Superior temporal gyrus (tissue), 1 donor: ENCODE results near the gene SLC27A4.

ENCODE experiments used
- DNase-seq: peaks from one replicate; pipeline ENCODE4 v3.0.0-alpha.2; 2016; ENCODE audit errors: extremely low spot score

The SLC27A4 gene

GRCh38 chr9:128391956-128392301, 51.6 kb downstream of the SLC27A4 start:
- no peak for DNase-seq

DNA sequence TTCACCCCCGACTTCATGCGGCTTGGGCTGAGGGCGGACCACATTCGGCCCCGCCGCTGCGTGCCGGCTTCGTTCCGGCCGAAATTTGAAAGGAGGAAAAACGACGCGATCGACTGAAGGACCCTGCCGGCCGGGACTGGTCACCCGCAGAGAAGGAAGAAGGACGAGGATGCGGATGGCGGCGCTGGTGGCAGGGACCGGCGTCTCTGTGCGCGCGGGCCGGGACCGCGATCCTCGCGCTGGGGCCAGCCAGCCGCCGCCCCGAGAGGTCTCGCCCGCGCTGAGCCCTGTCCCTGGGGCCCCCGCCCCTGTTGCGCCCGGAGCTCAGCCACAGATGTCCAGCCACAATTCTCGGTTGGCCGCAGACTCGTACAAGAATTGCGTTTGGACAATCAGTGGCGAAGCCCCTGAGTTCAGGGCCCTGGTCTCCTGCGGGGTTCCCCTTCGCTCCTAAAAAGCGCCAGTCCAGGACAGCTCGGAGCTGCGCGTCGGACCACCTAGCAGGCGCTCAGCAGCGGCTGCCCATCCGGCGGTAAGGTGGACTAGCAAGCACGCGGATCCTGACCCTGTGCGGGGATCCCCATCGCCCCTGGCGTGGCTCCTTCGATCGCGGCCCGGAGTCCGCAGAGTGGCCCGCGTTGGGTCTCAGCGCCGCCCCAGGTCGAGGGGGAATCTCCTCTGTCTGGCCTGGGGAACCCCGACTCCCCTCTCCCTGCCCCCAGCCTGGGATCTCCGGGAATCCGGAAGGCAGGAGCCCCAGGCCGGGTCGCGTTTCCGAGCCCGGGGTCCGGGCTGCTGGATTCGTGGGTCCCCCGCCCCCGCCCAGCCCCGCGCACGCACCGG, 52.2 kb downstream of the SLC27A4 start:
- DNase-seq: peak; percentile 9

DNA sequence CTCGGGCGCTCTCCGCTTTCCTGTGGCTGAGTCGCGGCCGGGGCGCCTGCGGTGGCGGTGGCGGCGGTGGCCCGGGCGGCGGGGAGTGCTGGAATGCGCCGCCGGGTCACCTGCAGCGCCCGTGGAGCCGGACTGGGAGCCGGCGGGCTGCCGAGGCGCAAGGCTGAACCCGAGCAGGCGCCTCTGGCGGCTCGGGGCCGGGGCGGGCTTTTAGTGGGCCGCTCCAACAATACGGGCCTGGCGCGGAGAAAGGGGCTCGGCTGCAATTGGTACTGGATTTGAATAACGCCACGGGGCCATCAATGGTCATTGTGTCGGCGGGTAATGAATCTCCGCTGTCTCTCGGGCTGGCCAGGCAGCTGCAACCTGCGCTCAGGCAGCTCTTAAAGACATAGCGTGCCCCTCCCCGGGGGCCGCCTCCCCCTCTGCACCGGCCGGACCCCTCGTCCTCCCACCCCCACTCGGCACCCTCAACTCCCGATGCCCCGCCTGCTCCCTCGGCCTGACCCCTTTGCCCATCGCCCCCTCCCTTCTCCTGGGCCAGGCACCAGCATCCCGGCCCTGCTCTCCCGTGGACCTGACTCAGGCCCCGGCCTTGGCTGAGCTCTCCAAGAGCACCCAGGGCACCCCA, 52.9 kb downstream of the SLC27A4 start:
- peak; percentile 90 for DNase-seq

- no peak for DNase-seq
These were observed 53.6 kb downstream of the SLC27A4 start for GRCh38 chr9:128393970-128394369.

GRCh38 chr9:128394379-128395168, 54.2 kb downstream of the SLC27A4 start:
- DNase-seq: peak; percentile 80

DNA sequence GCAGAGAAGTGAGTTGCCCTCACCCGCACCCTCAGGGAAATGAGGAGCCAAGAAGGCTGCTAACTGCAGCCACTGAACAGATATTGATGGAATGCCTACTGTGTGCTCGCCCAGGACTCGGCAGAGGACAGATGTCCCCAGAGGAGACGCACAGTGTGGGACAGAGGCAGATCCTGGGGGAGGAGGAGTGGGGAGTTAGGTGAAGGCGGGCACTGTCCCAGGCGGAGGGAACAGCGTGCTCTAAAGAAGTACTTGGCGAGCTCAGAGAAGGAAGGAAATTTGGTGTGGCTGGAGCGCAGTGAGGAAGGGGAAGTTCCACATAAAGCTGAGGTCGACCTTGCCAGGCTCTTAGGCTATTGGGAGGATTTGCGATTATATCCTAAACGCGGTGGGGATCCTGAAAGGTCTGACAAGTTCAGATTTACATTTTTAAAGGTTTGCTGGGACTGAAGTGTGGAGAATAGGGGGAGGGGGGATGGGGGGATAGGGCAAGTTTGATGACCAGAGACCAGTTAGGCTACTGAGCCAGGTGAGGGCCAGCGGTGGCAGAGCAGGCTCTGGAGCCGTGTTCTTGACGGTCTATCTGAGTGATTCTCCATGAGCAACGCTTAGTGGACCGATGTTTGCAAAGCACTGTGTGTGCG, 56.8 kb downstream of the SLC27A4 start:
- no peak for DNase-seq

- peak; percentile 23 for DNase-seq
These were observed 57.5 kb downstream of the SLC27A4 start for GRCh38 chr9:128397831-128398230.

- no peak for DNase-seq
These were observed 59.5 kb downstream of the SLC27A4 start for GRCh38 chr9:128399861-128400260.

- no peak for DNase-seq
These were observed 64.2 kb downstream of the SLC27A4 start for GRCh38 chr9:128404560-128404959.

GRCh38 chr9:128405077-128405779, 64.9 kb downstream of the SLC27A4 start:
- peak; percentile 38 for DNase-seq

GRCh38 chr9:128405780-128406171, 65.4 kb downstream of the SLC27A4 start:
- no peak for DNase-seq

GRCh38 chr9:128406848-128407391, 66.6 kb downstream of the SLC27A4 start:
- peak; percentile 37 for DNase-seq

DNA sequence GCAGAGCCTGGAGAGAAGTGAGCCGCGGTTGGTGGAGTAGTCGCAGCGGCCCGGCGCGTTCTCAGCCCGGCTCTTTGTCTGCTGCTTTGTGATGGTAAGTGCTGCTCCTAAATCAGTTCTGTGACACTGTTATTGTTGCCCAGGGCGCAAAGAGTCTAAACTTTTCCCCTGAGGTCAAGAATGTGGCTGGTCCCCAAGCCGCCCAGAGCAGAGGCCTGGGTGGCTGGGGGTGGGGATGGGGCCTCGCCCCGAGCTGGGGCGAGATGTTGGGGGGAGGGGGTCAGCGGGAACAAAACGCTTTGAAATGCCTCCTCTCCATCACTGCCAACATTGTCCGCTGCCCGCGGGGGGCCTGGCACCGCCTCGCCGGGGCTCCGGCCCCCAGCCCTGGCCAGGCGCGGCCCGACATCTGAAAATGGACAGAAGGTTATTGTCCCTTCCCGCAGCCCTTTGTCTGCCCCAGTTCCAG, 68.7 kb downstream of the SLC27A4 start:
- DNase-seq: peak; percentile 91

DNA sequence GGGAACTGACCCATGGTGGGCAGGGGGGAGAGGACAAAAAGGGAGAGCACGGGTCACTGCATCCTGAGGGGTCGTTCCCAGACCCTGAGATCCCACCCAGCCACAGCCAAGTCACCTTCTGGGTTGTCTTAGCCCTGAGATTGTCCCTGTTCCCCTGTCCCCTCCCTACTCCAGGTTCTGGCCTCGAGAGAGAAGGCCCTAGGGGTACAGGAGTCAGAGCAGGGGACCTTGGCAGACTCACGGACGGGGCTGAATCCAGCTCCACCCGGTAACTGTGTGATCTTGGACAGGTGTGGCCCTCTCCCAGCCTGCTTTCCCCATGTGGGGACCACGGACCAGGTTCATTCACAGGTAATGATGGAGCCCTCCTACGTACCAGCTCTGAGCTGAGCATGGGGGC, 69.1 kb downstream of the SLC27A4 start:
- DNase-seq: no peak

DNA sequence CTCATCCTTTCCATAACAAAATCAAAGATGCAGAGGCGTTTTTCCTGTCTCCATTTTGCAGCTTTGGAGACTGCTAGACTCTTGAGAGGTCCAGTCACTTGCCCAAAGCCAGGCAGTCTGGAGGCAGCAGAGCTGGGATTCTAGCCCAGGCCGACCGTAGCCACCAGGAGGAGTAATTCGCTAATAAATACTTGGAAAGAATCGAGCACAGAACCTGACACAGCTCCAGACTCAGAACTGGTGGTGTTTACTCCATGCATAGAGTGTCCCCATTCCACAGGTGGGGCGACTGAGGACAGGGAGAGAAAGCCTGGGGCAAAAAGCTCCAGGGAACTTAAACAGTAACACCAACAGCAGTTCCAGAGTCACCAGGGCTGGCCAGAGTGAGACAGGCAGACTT, 69.7 kb downstream of the SLC27A4 start:
- peak; percentile 81 for DNase-seq
